Spleen (tissue), 7 donors: ENCODE data around the gene CARD19.

Experiments used
- CTCF ChIP-seq, 11 experiments: fragments of 200-600 bp in 7 of 11; fragments of 450-650 bp in 4 of 11; sonication (generic) in 4 of 11; IDR thresholded peaks in 8 of 11; conservative IDR thresholded peaks in 3 of 11; 1 replicate in 7 of 11; 2 replicates in 4 of 11; pipeline versions ENCODE4 v1.4.0 to v1.8.0; 2016 to 2021; ENCODE audit warnings: antibody characterized with exemption in 11 of 11, inconsistent platforms in 4 of 11, mild to moderate bottlenecking in 1 of 11
- POLR2A ChIP-seq, 3 donors: fragments of 450-650 bp; IDR thresholded peaks; one replicate each; pipeline ENCODE4 v1.5.1; 2017; ENCODE audit warnings: antibody characterized with exemption in 3 of 3, mild to moderate bottlenecking in 1 of 3
- POLR2AphosphoS5 ChIP-seq, 3 donors: sonication (generic); formaldehyde crosslinking; IDR thresholded peaks; one replicate each; pipeline ENCODE4 v1.5.1; 2017; ENCODE audit warnings: antibody characterized with exemption in 3 of 3
- donor health status: DM: no; HTN: no; CAD: no; lungs with moderate emphysema.
- donor health status: DM: no; HTN: no; CAD: no.
- donor health status: DM: no; HTN: no; CAD: no.

GRCh38 chr9:93159601-93160471 is 63.8 kb downstream of the CARD19 start:
- TF ChIP-seq POLR2AphosphoS5 (IDR thresholded peaks at IDR 0.05) (peak; percentile 39 to 80 (median 71)), CTCF (IDR thresholded peaks at IDR 0.05 in 8 of 11, conservative IDR thresholded peaks at IDR 0.05 in 3 of 11) (peak; percentile 94 to 99 (median 97)), POLR2A (IDR thresholded peaks at IDR 0.05) (no peak)
